SH-SY5Y (cell line): ENCODE measurements around the gene DMBT1.

Experiments
- GATA2 ChIP-seq: IDR thresholded peaks from 2 replicates; pipeline ENCODE4 v1.6.1; 2011; ENCODE audit warnings: mild to moderate bottlenecking, low read depth, low read length
- GATA3 ChIP-seq: IDR thresholded peaks from 2 replicates; pipeline ENCODE4 v1.6.1; 2011; ENCODE audit warnings: low read depth, mild to moderate bottlenecking, low read length, moderate library complexity

GRCh38 chr10:122618461-122619165 is 58.1 kb downstream of the DMBT1 start:
- TF ChIP-seq GATA2 (no peak), GATA3 (no peak)
